ENCODE measurements around the gene PPDPF. TPM values are rescaled to one million over a fixed set of nuclear protein-coding genes. Genes with fewer than 3 reads are reported as not detected.
A peak's percentile ranks its signal among the peaks of the same experiment; 100 is the strongest.

PPDPF gene
- total RNA-seq, 1 experiment from 2014 or later, result 51.0 TPM

DNA sequence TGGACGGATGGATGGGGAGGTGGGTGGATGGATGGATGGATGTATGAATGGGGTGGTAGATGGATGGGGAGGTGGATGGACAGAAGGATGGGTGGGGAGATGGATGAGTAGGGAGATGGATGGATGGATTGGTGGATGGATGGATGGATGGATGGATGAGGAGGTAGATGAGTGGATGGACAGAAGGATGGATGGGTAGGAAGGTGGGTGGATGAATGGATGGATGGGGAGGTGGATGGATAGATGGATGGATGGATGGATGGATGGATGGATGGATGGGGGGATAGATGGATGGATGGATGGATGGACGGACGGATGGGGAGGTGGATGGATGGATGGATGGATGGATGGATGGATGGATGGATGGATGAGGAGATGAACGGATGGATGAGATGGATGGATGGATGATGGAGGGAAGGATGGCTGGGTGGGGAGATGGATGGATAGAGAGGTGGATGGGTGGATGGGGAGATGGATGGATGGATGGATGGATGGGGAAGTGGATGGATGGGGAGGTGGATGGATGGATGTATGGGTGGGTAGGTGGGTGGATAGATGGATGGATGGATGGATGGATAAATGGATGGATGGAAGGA lies 28.8 kb upstream of the PPDPF start:
- no peaks in the 10 kb centered on the region for H3K27me3 ChIP-seq (ENCODE audit: low read length)
- no peaks in the 10 kb centered on the region; the same call in 1 of the 2 replicates for H4K20me1 ChIP-seq (ENCODE audit: insufficient read depth, low read depth, low read length)
- H3K4me2 ChIP-seq (ENCODE audit: low read depth, low read length, poor library complexity, severe bottlenecking), result no peak overlapping the region

DNA sequence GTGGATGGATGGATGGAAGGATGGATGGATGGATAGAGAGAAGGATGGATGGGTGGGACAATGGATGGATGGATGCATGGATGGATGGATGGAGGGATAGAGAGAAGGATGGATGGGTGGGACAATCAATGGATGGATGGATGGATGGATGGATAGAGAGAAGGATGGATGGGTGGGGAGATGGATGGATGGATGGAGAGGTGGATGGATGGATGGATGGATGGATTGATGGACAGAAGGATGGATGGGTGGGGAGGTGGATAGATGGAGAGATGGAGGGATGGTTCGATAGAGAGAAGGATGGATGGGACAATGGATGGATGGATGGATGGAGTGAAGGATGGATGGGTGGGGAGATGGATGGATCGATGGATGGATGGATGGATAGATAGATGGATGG lies 28.0 kb upstream of the PPDPF start:
- H3K9me3 ChIP-seq (ENCODE audit: low read length), result no peaks in the 10 kb centered on the region
- DNase-seq, result no peak
- H4K20me1 ChIP-seq (ENCODE audit: insufficient read depth, low read depth, low read length), result no peaks in the 10 kb centered on the region; the same call in 1 of the 2 replicates
- H3K4me1 ChIP-seq (ENCODE audit: low read length), result no peaks in the 10 kb centered on the region
- no peaks in the 10 kb centered on the region for H3K27me3 ChIP-seq (ENCODE audit: low read length)
- H3K4me3 ChIP-seq (ENCODE audit: low read length), result no peak overlapping the region
- H3K9me2 ChIP-seq (replicated peaks; ENCODE audit: insufficient read depth, low read length), result no peaks in the 10 kb centered on the region
- no peak overlapping the region for H2AFZ ChIP-seq (ENCODE audit: low read length)
- no peaks in the 10 kb centered on the region for H3K79me2 ChIP-seq (ENCODE audit: low read length)
- no peak overlapping the region for H3K9ac ChIP-seq (ENCODE audit: low read length)
- H3K27ac ChIP-seq (ENCODE audit: low read length), result no peak overlapping the region
- no peaks in the 10 kb centered on the region for H3K36me3 ChIP-seq (ENCODE audit: insufficient read depth, low read length)
- no peak overlapping the region for H3K4me2 ChIP-seq (ENCODE audit: low read depth, low read length, poor library complexity, severe bottlenecking)

More for the DNA sequence above, 28.8 kb upstream of the PPDPF start:
- no peak for DNase-seq
- Histone ChIP-seq H3K4me1 (ENCODE audit: low read length) (no peaks in the 10 kb centered on the region), H2AFZ (ENCODE audit: low read length) (no peak overlapping the region), H3K9me3 (ENCODE audit: low read length) (no peaks in the 10 kb centered on the region), H3K79me2 (ENCODE audit: low read length) (no peaks in the 10 kb centered on the region), H3K27ac (ENCODE audit: low read length) (no peak overlapping the region), H3K4me3 (ENCODE audit: low read length) (no peak overlapping the region), H3K36me3 (ENCODE audit: insufficient read depth, low read length) (no peaks in the 10 kb centered on the region), H3K9me2 (replicated peaks; ENCODE audit: insufficient read depth, low read length) (no peaks in the 10 kb centered on the region), H3K9ac (ENCODE audit: low read length) (no peak overlapping the region)

GRCh38 chr20:63492982-63493381 lies 27.6 kb upstream of the PPDPF start:
- Histone ChIP-seq H3K4me1 (ENCODE audit: low read length) (no peaks in the 10 kb centered on the region), H3K27me3 (ENCODE audit: low read length) (no peaks in the 10 kb centered on the region), H4K20me1 (ENCODE audit: insufficient read depth, low read depth, low read length) (no peaks in the 10 kb centered on the region; the same call in 1 of the 2 replicates), H3K4me3 (ENCODE audit: low read length) (no peak overlapping the region), H2AFZ (ENCODE audit: low read length) (no peak overlapping the region), H3K4me2 (ENCODE audit: low read depth, low read length, poor library complexity, severe bottlenecking) (no peak overlapping the region), H3K9me2 (replicated peaks; ENCODE audit: insufficient read depth, low read length) (no peaks in the 10 kb centered on the region), H3K36me3 (ENCODE audit: insufficient read depth, low read length) (no peaks in the 10 kb centered on the region), H3K27ac (ENCODE audit: low read length) (no peak overlapping the region), H3K9ac (ENCODE audit: low read length) (no peak overlapping the region), H3K79me2 (ENCODE audit: low read length) (no peaks in the 10 kb centered on the region), H3K9me3 (ENCODE audit: low read length) (no peaks in the 10 kb centered on the region)
- no peak for DNase-seq

DNA sequence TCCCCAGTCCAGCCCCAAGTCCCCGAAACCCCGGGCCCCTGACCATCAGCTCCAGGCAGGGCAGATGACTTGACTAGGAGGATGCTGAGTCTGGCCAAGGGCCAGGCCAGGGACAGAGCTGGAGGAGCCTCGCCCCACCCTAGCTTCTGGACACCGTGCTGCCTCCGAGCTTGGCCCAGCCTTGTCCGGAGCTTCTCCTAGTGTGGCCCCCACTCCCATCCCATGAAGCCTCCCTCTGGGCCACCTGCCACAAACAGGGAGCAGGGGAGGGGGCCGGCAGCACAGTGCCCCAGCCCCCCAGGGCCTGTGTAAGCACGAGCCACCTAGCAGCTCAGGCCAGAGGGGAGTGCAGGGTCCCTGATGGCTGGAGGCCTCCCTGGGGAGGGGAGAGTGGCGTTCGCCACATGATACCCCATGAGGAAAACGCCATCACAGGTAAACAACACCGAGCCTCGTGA lies 27.0 kb upstream of the PPDPF start:
- Histone ChIP-seq H4K20me1 (ENCODE audit: insufficient read depth, low read depth, low read length) (no peaks in the 10 kb centered on the region; the same call in 1 of the 2 replicates), H3K79me2 (ENCODE audit: low read length) (no peaks in the 10 kb centered on the region), H3K9ac (ENCODE audit: low read length) (no peak overlapping the region), H3K9me3 (ENCODE audit: low read length) (no peaks in the 10 kb centered on the region), H3K4me3 (ENCODE audit: low read length) (no peak overlapping the region), H3K27me3 (ENCODE audit: low read length) (no peaks in the 10 kb centered on the region), H2AFZ (ENCODE audit: low read length) (no peak overlapping the region), H3K36me3 (ENCODE audit: insufficient read depth, low read length) (no peaks in the 10 kb centered on the region), H3K27ac (ENCODE audit: low read length) (no peak overlapping the region), H3K4me2 (ENCODE audit: low read depth, low read length, poor library complexity, severe bottlenecking) (no peak overlapping the region), H3K9me2 (replicated peaks; ENCODE audit: insufficient read depth, low read length) (no peaks in the 10 kb centered on the region), H3K4me1 (ENCODE audit: low read length) (no peaks in the 10 kb centered on the region)
- DNase-seq, result no peak

- no peak overlapping the region for H3K27ac ChIP-seq (ENCODE audit: low read length)
- no peak overlapping the region for H3K4me2 ChIP-seq (ENCODE audit: low read depth, low read length, poor library complexity, severe bottlenecking)
- H2AFZ ChIP-seq (ENCODE audit: low read length), result no peak overlapping the region
- no peak overlapping the region for H3K4me3 ChIP-seq (ENCODE audit: low read length)
- no peaks in the 10 kb centered on the region for H3K79me2 ChIP-seq (ENCODE audit: low read length)
- H3K9me2 ChIP-seq (replicated peaks; ENCODE audit: insufficient read depth, low read length), result no peaks in the 10 kb centered on the region
- no peaks in the 10 kb centered on the region for H3K36me3 ChIP-seq (ENCODE audit: insufficient read depth, low read length)
- no peak overlapping the region for H3K9ac ChIP-seq (ENCODE audit: low read length)
- no peaks in the 10 kb centered on the region for H3K9me3 ChIP-seq (ENCODE audit: low read length)
- no peaks in the 10 kb centered on the region for H3K27me3 ChIP-seq (ENCODE audit: low read length)
- H3K4me1 ChIP-seq (ENCODE audit: low read length), result no peaks in the 10 kb centered on the region
- H4K20me1 ChIP-seq (ENCODE audit: insufficient read depth, low read depth, low read length), result no peaks in the 10 kb centered on the region; the same call in 1 of the 2 replicates
- no peak for DNase-seq
These were observed 26.5 kb upstream of the PPDPF start for GRCh38 chr20:63494084-63494419.

DNA sequence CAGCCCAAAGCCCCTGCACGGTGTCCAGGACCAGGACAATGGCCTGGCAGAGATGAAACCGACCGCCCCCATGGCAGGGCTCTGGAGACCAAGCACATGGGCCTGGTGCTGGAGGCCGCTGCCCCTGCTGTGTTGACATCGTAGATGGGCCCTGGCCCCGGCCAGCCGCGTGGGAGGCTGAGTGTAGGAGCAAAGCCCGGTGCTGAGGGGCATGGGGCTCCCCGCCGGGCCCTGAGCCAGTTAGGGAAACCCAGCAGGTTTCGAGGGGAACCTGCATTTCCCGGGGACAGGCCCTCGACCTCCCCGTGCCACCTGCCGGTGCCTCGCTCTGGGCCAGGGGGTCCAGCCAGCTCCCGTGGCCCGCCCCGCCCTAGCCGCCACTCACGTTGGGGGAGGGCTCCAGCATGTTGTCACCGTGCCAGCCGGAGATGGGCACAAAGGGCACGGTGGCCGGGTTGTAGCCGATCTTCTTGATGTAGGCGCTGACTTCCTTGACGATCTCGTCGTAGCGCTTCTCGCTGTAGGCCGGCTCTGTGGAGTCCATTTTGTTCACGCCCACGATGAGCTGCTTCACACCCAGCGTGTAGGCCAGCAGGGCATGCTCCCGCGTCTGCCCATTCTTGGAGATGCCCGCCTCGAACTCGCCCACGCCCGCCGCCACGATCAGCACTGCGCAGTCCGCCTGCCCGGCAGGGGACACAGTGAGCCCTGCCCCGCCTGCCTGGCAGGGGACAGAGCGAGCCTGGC lies 26.0 kb upstream of the PPDPF start:
- H3K27ac ChIP-seq (ENCODE audit: low read length), result no peak overlapping the region
- no peak overlapping the region for H3K9ac ChIP-seq (ENCODE audit: low read length)
- H3K27me3 ChIP-seq (ENCODE audit: low read length), result no peaks in the 10 kb centered on the region
- no peaks in the 10 kb centered on the region; the same call in 1 of the 2 replicates for H4K20me1 ChIP-seq (ENCODE audit: insufficient read depth, low read depth, low read length)
- no peaks in the 10 kb centered on the region for H3K36me3 ChIP-seq (ENCODE audit: insufficient read depth, low read length)
- H3K4me1 ChIP-seq (ENCODE audit: low read length), result no peaks in the 10 kb centered on the region
- H3K9me3 ChIP-seq (ENCODE audit: low read length), result no peaks in the 10 kb centered on the region
- H3K79me2 ChIP-seq (ENCODE audit: low read length), result no peaks in the 10 kb centered on the region
- no peaks in the 10 kb centered on the region for H3K9me2 ChIP-seq (replicated peaks; ENCODE audit: insufficient read depth, low read length)
- no peak for DNase-seq
- H3K4me2 ChIP-seq (ENCODE audit: low read depth, low read length, poor library complexity, severe bottlenecking), result no peak overlapping the region
- H3K4me3 ChIP-seq (ENCODE audit: low read length), result no peak overlapping the region
- no peak overlapping the region for H2AFZ ChIP-seq (ENCODE audit: low read length)

DNA sequence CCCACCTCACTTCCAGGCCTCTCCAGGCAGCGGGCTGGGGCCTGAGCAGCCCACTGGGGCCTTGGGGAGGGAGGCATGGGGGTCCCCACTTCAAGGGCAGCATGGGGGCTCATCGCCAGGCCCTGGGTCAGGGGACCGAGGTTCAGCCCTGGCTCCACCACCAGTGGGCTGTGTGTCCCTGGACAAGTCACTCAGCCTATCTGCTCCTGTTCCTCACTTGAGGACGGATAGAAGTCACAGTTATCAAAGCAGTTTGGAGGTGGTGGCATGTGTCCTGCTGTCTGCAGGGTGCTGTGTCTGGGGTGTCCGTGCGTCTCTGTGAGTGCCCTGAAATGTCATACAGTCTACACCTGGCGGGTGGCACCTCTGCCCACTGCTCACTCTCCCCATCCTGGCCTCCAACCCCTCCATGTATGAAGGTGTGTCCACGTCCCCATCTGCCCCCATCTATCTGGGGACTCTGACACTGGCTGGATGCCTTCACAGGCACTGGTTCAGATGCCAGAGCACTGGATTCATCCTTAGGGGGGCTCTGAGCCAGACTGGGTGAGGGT lies 25.3 kb upstream of the PPDPF start:
- no peak overlapping the region for H3K4me2 ChIP-seq (ENCODE audit: low read depth, low read length, poor library complexity, severe bottlenecking)
- no peak overlapping the region for H3K27ac ChIP-seq (ENCODE audit: low read length)
- H3K4me1 ChIP-seq (ENCODE audit: low read length), result no peaks in the 10 kb centered on the region
- no peaks in the 10 kb centered on the region for H3K36me3 ChIP-seq (ENCODE audit: insufficient read depth, low read length)
- no peaks in the 10 kb centered on the region for H3K79me2 ChIP-seq (ENCODE audit: low read length)
- H4K20me1 ChIP-seq (ENCODE audit: insufficient read depth, low read depth, low read length), result no peaks in the 10 kb centered on the region; the same call in 1 of the 2 replicates
- DNase-seq, result no peak
- H3K9me2 ChIP-seq (replicated peaks; ENCODE audit: insufficient read depth, low read length), result no peaks in the 10 kb centered on the region
- no peak overlapping the region for H3K4me3 ChIP-seq (ENCODE audit: low read length)
- H3K9ac ChIP-seq (ENCODE audit: low read length), result no peak overlapping the region
- no peaks in the 10 kb centered on the region for H3K27me3 ChIP-seq (ENCODE audit: low read length)
- no peak overlapping the region for H2AFZ ChIP-seq (ENCODE audit: low read length)
- H3K9me3 ChIP-seq (ENCODE audit: low read length), result no peaks in the 10 kb centered on the region

GRCh38 chr20:63495741-63496595 lies 24.6 kb upstream of the PPDPF start:
- Histone ChIP-seq H3K9me2 (replicated peaks; ENCODE audit: insufficient read depth, low read length) (no peaks in the 10 kb centered on the region), H3K9ac (ENCODE audit: low read length) (no peak overlapping the region), H3K9me3 (ENCODE audit: low read length) (no peaks in the 10 kb centered on the region), H3K79me2 (ENCODE audit: low read length) (no peaks in the 10 kb centered on the region), H3K27me3 (ENCODE audit: low read length) (no peaks in the 10 kb centered on the region), H3K4me1 (ENCODE audit: low read length) (no peaks in the 10 kb centered on the region), H4K20me1 (ENCODE audit: insufficient read depth, low read depth, low read length) (no peaks in the 10 kb centered on the region; the same call in 1 of the 2 replicates), H3K27ac (ENCODE audit: low read length) (no peak overlapping the region), H3K36me3 (ENCODE audit: insufficient read depth, low read length) (no peaks in the 10 kb centered on the region), H3K4me2 (ENCODE audit: low read depth, low read length, poor library complexity, severe bottlenecking) (no peak overlapping the region), H3K4me3 (ENCODE audit: low read length) (no peak overlapping the region), H2AFZ (ENCODE audit: low read length) (no peak overlapping the region)
- DNase-seq, result peak; percentile 89
